LNCAP (cell line): Measurements from ENCODE around the gene OPRL1.

Experiments used
- TF ChIP-seq, protein P1 (sequence below): fragments of 450-650 bp; IDR thresholded peaks from 2 replicates; pipeline ENCODE4 v1.5.1; 2017; ENCODE audit warnings: mild to moderate bottlenecking

OPRL1 gene

DNA sequence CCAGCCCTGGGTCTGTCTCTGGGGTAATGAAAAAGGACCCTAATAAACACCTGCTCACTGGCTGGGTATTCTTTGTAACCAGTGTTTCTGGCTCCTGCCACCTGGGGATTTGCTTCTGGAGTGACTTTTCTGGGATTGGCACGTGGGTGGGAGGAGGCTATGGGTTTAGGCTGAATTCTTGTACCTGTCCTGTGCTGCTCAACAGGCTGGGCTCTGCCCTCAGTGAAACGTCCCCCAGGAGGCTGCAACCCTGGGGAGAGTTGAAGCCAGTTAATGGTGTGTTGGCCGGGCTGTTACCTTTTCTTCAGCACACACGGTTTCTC lies 20.6 kb downstream of the OPRL1 start:
- TF ChIP-seq, protein P1, sequence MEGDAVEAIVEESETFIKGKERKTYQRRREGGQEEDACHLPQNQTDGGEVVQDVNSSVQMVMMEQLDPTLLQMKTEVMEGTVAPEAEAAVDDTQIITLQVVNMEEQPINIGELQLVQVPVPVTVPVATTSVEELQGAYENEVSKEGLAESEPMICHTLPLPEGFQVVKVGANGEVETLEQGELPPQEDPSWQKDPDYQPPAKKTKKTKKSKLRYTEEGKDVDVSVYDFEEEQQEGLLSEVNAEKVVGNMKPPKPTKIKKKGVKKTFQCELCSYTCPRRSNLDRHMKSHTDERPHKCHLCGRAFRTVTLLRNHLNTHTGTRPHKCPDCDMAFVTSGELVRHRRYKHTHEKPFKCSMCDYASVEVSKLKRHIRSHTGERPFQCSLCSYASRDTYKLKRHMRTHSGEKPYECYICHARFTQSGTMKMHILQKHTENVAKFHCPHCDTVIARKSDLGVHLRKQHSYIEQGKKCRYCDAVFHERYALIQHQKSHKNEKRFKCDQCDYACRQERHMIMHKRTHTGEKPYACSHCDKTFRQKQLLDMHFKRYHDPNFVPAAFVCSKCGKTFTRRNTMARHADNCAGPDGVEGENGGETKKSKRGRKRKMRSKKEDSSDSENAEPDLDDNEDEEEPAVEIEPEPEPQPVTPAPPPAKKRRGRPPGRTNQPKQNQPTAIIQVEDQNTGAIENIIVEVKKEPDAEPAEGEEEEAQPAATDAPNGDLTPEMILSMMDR, result no peak

- TF ChIP-seq, protein P1, result no peak
Observed at GRCh38 chr20:64100946-64101688, 21.2 kb downstream of the OPRL1 start.

DNA sequence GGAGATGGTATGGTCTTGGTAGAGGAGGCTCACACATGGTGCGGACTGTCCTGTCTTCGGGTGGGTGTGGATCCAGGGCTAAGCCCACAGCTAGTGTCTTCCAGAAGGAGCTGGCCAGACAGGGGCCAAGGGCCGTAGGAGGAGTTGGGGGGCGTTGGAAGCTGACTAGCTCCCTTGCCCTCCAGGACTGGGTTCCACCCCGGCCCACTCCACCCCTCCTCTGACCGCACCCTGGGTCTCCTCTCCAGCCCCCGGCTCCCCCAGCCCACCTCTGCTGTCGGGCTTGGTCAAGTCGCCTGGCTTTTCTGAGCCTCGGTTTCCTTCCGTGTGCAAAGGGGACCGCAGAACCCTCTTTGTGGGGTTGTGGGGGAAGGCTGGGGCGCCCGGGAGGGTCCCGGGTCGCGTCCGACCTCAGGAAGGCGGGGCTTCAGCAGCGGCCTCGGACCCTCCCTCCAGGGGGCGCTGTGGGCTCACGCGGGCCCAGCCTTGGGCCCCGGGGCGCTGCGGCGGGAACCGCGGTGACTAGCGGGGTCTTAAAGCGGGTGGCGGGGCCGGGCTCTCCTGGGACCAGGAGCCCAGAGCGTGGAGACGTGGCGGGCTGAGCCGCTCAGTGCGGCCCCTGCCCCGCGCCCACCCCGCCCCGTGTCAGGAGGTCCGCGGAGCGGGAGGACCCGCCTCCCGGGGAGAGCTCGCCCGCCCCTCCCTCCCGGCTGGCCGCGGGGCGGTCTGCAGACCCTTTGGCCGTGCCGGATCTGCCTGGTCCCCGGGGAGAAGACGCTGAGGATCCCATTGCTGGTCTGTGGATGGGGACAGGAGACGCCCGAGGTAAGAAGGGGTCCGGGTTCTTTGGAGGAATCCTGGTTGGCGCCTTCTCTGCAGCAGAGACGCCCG lies 22.1 kb downstream of the OPRL1 start:
- TF ChIP-seq, protein P1, result peak; percentile 84

DNA sequence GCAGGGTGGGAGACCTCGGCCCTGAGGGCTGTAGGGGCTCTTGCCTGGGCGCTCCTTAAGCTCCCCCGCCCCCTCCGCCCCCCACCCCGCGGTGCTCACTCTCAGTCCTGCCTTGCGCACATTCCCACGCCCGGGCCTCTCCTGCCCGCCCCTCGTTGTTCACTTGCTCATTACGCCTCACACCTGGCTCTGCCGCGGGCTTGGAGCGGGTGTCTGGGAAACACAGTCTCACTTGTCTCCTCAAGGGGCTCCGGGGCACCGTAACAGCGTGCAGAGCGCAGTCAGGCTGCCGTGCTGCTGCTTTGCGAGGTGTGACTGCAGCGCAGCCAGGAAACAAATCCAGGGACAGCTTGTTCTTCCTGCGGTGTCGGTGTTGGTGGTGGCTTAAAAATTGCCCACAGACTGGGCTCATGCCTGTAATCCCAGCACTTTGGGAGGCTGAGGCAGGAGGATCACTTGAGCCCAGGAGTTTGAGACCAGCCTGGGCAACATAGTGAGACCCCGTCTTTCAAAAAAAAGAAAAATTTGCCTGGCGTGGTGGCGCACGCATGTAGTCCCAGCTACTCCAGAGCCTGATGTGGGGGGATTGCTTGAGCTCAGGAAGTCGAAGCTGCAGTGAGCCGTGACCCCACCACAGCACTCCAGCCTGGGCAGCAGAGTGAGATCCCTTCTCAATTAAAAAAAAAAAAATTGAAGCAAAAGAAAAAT lies 22.9 kb downstream of the OPRL1 start:
- TF ChIP-seq, protein P1, result no peak

- TF ChIP-seq, protein P1, result no peak
Observed at GRCh38 chr20:64103871-64104666, 24.2 kb downstream of the OPRL1 start.

DNA sequence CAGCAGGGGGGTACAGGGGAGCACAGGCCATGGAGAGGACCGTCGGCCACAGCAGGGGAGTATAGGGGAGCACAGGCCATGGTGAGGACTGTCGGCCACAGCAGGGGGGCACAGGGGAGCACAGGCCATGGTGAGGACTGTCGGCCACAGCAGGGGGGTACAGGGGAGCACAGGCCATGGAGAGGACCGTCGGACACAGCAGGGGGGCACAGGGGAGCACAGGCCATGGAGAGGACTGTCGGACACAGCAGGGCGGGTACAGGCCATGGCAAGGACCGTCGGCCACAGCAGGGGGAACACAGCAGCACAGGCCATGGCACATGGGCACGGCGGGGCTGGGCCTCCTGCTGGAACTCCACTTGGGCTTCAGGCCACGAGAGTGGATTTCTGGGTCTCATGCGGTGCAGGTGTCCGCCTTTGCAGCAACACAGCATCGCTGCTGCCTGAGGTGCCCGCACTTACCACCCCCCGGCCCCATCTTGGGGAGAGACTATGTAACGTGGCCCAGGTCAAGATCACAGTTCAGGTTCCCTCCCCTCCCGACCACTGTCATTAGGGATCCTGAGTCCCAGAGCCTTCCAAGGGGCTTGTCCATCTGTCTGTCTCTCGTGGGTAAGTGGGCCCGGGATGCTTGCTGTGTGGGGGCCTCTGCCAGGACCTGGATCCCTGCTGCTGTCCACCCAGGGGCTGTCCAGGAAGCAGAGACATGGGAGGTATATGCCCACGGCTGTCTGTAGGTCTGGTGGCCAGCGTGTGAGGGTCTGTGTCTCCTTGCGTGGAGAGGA lies 25.0 kb downstream of the OPRL1 start:
- TF ChIP-seq, protein P1, result no peak
